Activated B cell treated with CpG ODN at 0.5 μM for 24 hours (primary cell): Measurements from ENCODE around the gene IFNGR2. TPM values are rescaled to one million over a fixed set of nuclear protein-coding genes. Genes with fewer than 3 reads are reported as not detected.
A peak's percentile ranks its signal among the peaks of the same experiment; 100 is the strongest.

ENCODE experiments used
- ATAC-seq: fragments of 200-7000 bp; cut with Tn5 transposase; one replicate; pipeline ENCODE4 v1.10.0; 2021; ENCODE audit warnings: low read depth, mild to moderate bottlenecking, moderate library complexity
- CTCF ChIA-PET: fragments of 350-600 bp; sonication (Branson Sonifier 250); formaldehyde crosslinking; loops from one replicate; lab custom pipeline; 2021; ENCODE audit warnings: antibody characterized with exemption; lab: Charles Lee
- POLR2A ChIA-PET: fragments of 350-600 bp; sonication (Branson Sonifier 250); formaldehyde crosslinking; loops from one replicate; lab custom pipeline; 2021; ENCODE audit warnings: antibody characterized with exemption; lab: Charles Lee
- DNase-seq: peaks from one replicate; pipeline ENCODE4 v3.0.0; 2022
- H3K27ac Mint-ChIP-seq: one replicate; pipeline ENCODE4 v1.8.0; 2020; ENCODE audit warnings: mixed read lengths
- H3K27me3 Mint-ChIP-seq: one replicate; pipeline ENCODE4 v1.8.0; 2021; ENCODE audit warnings: mixed read lengths
- H3K36me3 Mint-ChIP-seq: one replicate; pipeline ENCODE4 v1.8.0; 2021; ENCODE audit warnings: low read depth, mixed read lengths
- H3K4me1 Mint-ChIP-seq: one replicate; pipeline ENCODE4 v1.8.0; 2021; ENCODE audit warnings: mixed read lengths
- H3K4me3 Mint-ChIP-seq: one replicate; pipeline ENCODE4 v1.8.0; 2020; ENCODE audit warnings: mild to moderate bottlenecking, mixed read lengths
- H3K9me3 Mint-ChIP-seq: one replicate; pipeline ENCODE4 v1.8.0; 2020; ENCODE audit warnings: mixed read lengths
- CTCF ChIP-seq: fragments of 200-600 bp; IDR thresholded peaks from one replicate; pipeline ENCODE4 v1.8.0; 2022; ENCODE audit warnings: antibody characterized with exemption, mild to moderate bottlenecking
- intact Hi-C: fragments of 100-400 bp; cut with micrococcal nuclease; formaldehyde crosslinking; loops from one replicate; pipeline ENCODE4 v1.15.1; 2024
- total RNA-seq: library from RNA; stranded (reverse); gene quantifications from 2 replicates; pipeline ENCODE4 v1.2.3, GENCODE V29; 2022

Gene IFNGR2
- total RNA-seq, 1 donor from 2014 or later = 71.1 TPM

- no peak for TF ChIP-seq CTCF
- H3K9me3 Mint-ChIP-seq = no peaks in the 10 kb centered on the region
- H3K4me1 Mint-ChIP-seq = peaks cover 10% of the 10 kb centered on the region
- no peak overlapping the region for H3K27ac Mint-ChIP-seq
- H3K36me3 Mint-ChIP-seq = peaks cover 77% of the 10 kb centered on the region
- ChIA-PET CTCF (no interaction called here), POLR2A (no interaction called here)
- DNase-seq (no peak), ATAC-seq (no peak)
- intact Hi-C loops = no loop called here
- H3K4me3 Mint-ChIP-seq = no peak overlapping the region
- H3K27me3 Mint-ChIP-seq = no peaks in the 10 kb centered on the region
These were observed 22.6 kb downstream of the IFNGR2 start for GRCh38 chr21:33425825-33426224.

- Mint-ChIP-seq H3K36me3 (peaks cover 78% of the 10 kb centered on the region), H3K27me3 (no peaks in the 10 kb centered on the region), H3K4me1 (peaks cover 14% of the 10 kb centered on the region), H3K27ac (peak overlapping the region; percentile 13), H3K9me3 (no peaks in the 10 kb centered on the region), H3K4me3 (no peak overlapping the region)
- intact Hi-C loops = no loop called here
- ATAC-seq (no peak), DNase-seq (no peak)
- TF ChIP-seq CTCF = no peak
- CTCF ChIA-PET = interaction anchor here (1.8 kb wide), 1 partner anchor 18 kb away, joined by 5 read pairs; no protein-coding TSS in a partner anchor
- POLR2A ChIA-PET = interaction anchor here (0.7 kb wide), 2 partner anchors 14 to 32 kb away, joined by 4 to 9 read pairs; no protein-coding TSS in a partner anchor
These were observed 23.8 kb downstream of the IFNGR2 start for GRCh38 chr21:33427051-33427450.

- no peak for DNase-seq
- ChIA-PET POLR2A (interaction anchor here (1.0 to 1.3 kb wide), 2 partner anchors 15 to 104 kb away, joined by 4 to 5 read pairs; partner anchors contain the start of gene IFNAR1), CTCF (interaction anchor here (1.8 kb wide), 1 partner anchor 16 kb away, joined by 5 read pairs; no protein-coding TSS in a partner anchor)
- no peaks in the 10 kb centered on the region for H3K9me3 Mint-ChIP-seq
- no peaks in the 10 kb centered on the region for H3K27me3 Mint-ChIP-seq
- H3K36me3 Mint-ChIP-seq = peaks cover 83% of the 10 kb centered on the region
- H3K4me1 Mint-ChIP-seq = peaks cover 30% of the 10 kb centered on the region
- ATAC-seq = no peak
- no peak for TF ChIP-seq CTCF
- no peak overlapping the region for H3K27ac Mint-ChIP-seq
- intact Hi-C loops = no loop called here
- H3K4me3 Mint-ChIP-seq = no peak overlapping the region
These were observed 25.5 kb downstream of the IFNGR2 start for GRCh38 chr21:33428669-33429068.

GRCh38 chr21:33430858-33431257 is 27.6 kb downstream of the IFNGR2 start:
- Mint-ChIP-seq H3K36me3 (peaks cover 78% of the 10 kb centered on the region), H3K27me3 (no peaks in the 10 kb centered on the region), H3K27ac (no peak overlapping the region), H3K4me3 (no peak overlapping the region), H3K4me1 (peaks cover 50% of the 10 kb centered on the region), H3K9me3 (no peaks in the 10 kb centered on the region)
- no peak for TF ChIP-seq CTCF
- POLR2A ChIA-PET = interaction anchor here (1.6 kb wide), 1 partner anchor 69 kb away, joined by 7 read pairs; no protein-coding TSS in a partner anchor
- CTCF ChIA-PET = interaction anchor here (0.6 kb wide), 1 partner anchor 132 kb away, joined by 3 read pairs; no protein-coding TSS in a partner anchor
- DNase-seq (no peak), ATAC-seq (no peak)
- intact Hi-C loops = no loop called here

GRCh38 chr21:33432496-33432895 is 29.3 kb downstream of the IFNGR2 start:
- H3K4me3 Mint-ChIP-seq = no peak overlapping the region
- H3K27ac Mint-ChIP-seq = peak overlapping the region; percentile 75
- intact Hi-C loops = no loop called here
- H3K27me3 Mint-ChIP-seq = no peaks in the 10 kb centered on the region
- no peak for ATAC-seq
- peaks cover 77% of the 10 kb centered on the region for H3K36me3 Mint-ChIP-seq
- peaks cover 58% of the 10 kb centered on the region for H3K4me1 Mint-ChIP-seq
- no peaks in the 10 kb centered on the region for H3K9me3 Mint-ChIP-seq
- ChIA-PET CTCF (interaction anchor here (1.2 kb wide), 1 partner anchor 18 kb away, joined by 3 read pairs; no protein-coding TSS in a partner anchor), POLR2A (interaction anchor here (1.6 kb wide), 1 partner anchor 71 kb away, joined by 7 read pairs; no protein-coding TSS in a partner anchor)
- TF ChIP-seq CTCF = no peak
- no peak for DNase-seq
